Hematopoietic multipotent progenitor cell treated with erythropoietin and hydrocortisone succinate and interleukin-3 and kit ligand, for 8 days (in vitro differentiated cells): ENCODE measurements around the gene RPL22L1.
"Not testable (repeated sequence)": the region's sequence is repeated elsewhere in the genome, so short reads cannot be mapped to it uniquely, and the experiment has no call there.

Experiments used
- DNase-seq: peaks from one replicate; pipeline ENCODE4 v3.0.0-alpha.2; 2015

Gene RPL22L1

GRCh38 chr3:170826047-170826446 lies 43.9 kb downstream of the RPL22L1 start:
- DNase-seq: no peak

DNA sequence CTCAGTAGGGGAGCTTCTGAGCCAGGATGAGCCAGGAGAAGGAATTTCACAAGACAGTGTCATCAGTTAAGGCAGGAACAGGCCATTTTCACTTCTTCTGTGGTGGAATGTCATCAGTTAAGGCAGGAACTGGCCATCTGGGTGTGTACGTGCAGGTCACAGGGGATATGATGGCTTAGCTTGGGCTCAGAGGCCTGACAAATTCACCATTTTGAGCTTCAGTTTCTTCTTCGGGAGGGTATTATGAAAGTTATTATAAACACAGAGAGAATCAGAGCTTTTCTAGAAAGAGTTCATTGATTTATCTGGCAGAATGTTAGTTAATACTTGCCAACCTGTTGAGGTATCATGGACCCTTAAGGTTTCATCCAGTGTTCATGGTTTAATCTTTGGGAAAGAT lies 46.4 kb downstream of the RPL22L1 start:
- DNase-seq: not testable (repeated sequence)

DNA sequence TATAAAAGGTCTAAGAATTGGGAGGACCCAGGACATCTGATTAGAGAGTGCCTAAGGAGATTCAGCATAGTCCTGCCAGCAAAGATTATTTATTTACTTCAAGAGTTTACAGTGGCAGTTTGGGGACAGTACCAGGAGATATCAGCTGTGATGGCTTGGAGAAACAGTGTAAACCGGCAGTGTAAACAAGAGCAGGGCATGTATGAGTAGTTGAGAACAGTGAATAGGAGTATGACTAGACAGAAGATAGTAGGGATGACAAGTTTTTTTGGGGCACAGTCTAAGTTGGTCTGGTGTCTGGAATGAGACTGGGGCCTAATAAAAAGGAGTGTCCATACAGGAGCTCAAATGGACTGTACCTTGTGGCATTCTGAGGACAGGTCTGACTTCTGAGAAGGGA lies 51.7 kb downstream of the RPL22L1 start:
- not testable (repeated sequence) for DNase-seq

- not testable (repeated sequence) for DNase-seq
Measured at GRCh38 chr3:170817471-170817870, 52.5 kb downstream of the RPL22L1 start.

DNA sequence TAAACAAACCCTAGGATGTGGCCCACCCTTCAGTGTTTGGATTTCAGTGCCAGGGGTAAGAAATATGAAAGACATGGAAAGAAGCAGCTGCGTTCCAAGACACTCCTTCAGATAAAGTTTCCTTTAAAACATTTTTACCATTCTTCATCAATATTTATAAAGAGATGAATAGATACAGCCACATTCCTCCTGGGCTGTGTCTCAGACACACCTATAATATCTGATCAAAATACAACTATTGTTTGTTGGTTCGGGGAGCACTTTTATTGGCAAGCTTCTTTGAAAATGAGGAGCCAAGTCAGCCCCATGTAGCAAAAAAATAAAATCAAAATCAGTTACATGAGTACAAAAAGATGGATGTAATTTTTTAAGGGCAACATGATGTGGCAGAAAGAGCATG lies 53.2 kb downstream of the RPL22L1 start:
- no peak for DNase-seq

DNA sequence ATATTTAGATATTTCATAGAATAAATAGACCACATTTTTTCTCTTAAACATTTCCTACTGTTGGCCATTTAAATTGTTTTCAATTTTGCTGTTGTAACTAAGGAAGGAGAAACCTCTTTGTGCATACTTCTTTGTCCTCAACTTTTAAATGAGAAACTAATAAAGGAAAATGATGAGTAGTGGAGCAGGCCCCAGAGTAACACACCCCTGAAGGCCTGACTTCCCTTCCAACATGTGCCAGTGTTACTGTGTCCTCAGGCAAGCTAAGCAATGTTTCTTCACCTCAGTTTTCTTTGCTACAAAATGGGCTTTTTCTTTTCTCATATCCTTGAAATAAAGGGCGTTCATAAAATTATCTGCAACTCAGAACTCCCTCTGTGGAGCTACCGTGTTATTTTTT lies 53.7 kb downstream of the RPL22L1 start:
- DNase-seq: no peak

DNA sequence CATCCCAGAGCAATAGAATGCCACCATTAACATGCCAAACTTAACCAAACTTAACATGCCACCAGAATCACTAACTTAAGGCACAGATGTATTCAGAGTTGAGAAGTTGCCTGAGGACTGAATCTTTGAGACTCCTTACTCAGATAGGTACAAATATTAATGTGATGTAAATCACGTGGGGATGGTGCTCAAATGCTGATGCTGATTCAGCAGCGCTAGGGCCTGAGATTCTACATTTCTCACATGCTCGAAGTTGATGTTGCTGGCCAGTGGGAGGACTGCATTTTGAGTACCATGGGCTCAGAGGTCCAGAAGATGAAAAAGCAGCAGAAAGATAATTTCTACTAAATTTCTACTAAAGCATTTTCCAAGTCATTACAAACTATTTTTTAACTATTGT lies 54.1 kb downstream of the RPL22L1 start:
- no peak for DNase-seq

DNA sequence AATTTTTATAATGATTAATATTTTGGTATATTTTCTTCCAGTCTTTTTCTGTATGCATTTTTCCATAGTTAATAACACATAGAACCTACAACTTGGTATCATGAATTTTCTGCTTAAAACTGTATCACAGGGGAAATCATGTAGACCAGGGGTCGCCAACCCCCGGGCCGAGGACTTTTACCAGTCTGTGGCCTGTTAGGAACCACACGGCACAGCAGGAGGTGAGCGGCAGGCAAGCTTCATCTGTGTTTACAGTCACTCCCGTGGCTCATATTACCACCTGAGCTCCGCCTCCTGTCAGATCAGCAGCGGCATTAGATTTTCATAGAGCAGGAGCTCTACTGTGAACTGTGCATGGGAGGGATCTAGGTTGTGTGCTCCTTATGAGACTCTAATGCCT lies 54.7 kb downstream of the RPL22L1 start:
- no peak for DNase-seq
